ENCODE data around the gene PXK.

DNA sequence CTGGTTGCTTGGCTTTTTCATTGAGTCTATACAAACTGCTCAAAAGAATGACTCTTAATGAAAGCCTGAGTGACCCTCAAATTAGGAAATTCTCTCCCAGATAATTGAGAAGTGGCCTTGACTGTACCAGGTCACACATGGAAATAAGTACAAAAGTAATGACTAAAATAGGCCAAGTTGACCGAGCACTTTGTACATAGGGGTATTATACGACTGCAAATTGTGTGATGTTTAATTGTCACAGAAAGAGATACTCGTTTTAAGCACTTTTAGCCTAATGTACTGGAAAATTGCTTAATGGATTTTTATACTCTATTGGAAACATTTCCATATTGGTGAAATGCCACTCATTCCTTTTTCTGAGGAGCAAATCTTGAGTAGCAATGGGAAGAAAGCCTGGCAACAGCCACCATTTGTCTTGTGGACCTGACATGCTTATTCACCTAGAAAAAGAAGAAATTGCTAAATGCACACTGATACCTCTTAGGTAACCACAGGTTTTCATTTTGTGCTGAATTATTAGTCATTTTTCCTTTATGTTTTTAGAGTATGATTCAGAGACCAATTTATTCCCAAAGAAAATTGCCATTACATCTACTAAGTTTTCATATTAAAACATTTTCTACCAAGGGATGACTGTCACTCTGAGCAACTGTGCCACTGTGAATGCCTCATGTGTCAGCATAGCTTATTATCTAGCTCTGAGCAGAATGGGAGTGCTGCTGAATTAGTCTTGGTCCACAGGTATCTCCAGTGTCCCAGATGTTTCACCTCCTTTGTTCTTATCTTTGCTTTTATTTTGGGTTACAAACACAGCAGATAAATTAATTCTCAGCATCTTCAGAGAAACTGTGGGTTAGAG, 8.9 kb upstream of the PXK start:
- TF ChIP-seq, protein P1, sequence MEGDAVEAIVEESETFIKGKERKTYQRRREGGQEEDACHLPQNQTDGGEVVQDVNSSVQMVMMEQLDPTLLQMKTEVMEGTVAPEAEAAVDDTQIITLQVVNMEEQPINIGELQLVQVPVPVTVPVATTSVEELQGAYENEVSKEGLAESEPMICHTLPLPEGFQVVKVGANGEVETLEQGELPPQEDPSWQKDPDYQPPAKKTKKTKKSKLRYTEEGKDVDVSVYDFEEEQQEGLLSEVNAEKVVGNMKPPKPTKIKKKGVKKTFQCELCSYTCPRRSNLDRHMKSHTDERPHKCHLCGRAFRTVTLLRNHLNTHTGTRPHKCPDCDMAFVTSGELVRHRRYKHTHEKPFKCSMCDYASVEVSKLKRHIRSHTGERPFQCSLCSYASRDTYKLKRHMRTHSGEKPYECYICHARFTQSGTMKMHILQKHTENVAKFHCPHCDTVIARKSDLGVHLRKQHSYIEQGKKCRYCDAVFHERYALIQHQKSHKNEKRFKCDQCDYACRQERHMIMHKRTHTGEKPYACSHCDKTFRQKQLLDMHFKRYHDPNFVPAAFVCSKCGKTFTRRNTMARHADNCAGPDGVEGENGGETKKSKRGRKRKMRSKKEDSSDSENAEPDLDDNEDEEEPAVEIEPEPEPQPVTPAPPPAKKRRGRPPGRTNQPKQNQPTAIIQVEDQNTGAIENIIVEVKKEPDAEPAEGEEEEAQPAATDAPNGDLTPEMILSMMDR (IDR thresholded peaks at IDR 0.05), result no peak
- TF ChIP-seq POLR2AphosphoS5 (IDR thresholded peaks at IDR 0.05) (no peak), POLR2A (IDR thresholded peaks at IDR 0.05) (no peak)
